Measurements from ENCODE around the gene NRCAM.

Gene NRCAM

DNA sequence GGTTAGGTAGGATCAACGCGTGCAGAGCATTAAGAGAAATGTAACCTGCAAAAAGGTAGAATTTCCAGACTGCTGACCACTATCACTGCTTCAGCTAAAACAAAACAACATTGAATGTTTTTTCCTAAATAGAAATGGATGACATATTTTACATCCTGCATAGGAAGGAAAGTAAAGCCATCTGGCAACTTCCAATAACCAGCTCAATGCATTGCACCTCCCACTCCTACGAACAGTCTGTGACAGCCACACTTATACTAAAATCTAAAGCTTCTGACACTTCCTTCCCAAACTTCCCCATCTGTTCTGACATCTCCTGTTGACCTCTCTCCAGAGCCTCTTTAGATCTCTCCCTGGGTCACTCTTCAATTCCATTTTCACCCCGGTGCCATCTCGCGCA lies 47.1 kb downstream of the NRCAM start:
- TF ChIP-seq, protein P1, sequence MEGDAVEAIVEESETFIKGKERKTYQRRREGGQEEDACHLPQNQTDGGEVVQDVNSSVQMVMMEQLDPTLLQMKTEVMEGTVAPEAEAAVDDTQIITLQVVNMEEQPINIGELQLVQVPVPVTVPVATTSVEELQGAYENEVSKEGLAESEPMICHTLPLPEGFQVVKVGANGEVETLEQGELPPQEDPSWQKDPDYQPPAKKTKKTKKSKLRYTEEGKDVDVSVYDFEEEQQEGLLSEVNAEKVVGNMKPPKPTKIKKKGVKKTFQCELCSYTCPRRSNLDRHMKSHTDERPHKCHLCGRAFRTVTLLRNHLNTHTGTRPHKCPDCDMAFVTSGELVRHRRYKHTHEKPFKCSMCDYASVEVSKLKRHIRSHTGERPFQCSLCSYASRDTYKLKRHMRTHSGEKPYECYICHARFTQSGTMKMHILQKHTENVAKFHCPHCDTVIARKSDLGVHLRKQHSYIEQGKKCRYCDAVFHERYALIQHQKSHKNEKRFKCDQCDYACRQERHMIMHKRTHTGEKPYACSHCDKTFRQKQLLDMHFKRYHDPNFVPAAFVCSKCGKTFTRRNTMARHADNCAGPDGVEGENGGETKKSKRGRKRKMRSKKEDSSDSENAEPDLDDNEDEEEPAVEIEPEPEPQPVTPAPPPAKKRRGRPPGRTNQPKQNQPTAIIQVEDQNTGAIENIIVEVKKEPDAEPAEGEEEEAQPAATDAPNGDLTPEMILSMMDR (conservative IDR thresholded peaks at IDR 0.05; ENCODE audit: low read depth, low read length) = no peak
- DNase-seq (ENCODE audit: low read depth) = no peak
- H3K4me3 ChIP-seq (ENCODE audit: low read length) = no peak overlapping the region

- H3K4me3 ChIP-seq (ENCODE audit: low read length) = no peak overlapping the region
- TF ChIP-seq, protein P1 (conservative IDR thresholded peaks at IDR 0.05; ENCODE audit: low read depth, low read length) = no peak
- peak; percentile 4 for DNase-seq (ENCODE audit: low read depth)
Measured at GRCh38 chr7:108408296-108408991, 47.8 kb downstream of the NRCAM start.

DNA sequence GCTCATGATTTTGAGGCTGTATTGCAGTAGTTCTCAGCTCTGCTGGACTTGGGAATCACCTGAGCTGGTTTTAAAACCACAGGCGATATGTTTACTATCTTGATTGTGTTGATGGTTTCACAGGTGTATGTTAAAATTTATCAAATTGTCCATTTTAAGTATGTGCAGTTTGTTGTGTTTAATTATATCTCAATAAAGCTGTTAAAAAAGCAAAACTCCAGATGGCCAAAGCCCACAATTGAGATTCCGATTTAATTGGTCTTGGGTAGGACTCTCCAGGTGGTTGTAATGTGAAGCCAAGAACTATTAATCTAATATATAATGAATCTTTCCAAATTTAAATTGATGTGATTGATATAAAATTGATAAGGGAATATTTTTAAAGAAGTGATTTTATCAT lies 48.6 kb downstream of the NRCAM start:
- no peak for DNase-seq (ENCODE audit: low read depth)
- H3K4me3 ChIP-seq (ENCODE audit: low read length) = no peak overlapping the region
- TF ChIP-seq, protein P1 (conservative IDR thresholded peaks at IDR 0.05; ENCODE audit: low read depth, low read length) = no peak

DNA sequence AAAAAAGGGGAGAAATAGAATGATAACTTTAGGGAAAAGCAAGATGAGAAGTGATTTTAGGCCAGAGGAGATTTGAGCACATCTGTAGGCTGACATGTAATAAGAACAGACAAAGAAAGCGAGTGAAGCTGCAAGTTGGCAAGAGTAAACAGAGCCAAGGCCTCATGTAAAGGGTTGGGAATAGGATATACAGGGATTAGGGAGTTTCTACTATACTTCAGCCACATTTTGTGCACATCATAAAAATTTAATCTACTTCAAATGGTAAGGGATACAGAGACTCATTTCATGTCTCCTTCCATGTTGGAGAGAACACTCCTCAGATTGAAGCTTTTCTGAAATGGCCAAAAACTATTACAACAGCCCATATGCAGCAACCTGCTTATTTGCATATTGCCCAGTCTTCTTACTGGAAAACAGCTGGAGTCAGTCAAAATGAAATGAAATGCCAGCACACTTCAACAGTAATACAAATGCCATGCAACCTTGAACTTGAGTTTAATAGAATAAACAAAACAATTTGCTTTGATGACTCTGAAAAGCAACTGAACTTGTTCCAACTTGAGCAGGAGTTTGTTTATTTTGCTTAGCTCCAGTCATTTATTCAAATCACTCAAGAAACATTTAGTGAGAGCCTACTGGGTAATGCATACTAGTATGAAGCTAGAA lies 49.9 kb downstream of the NRCAM start:
- no peak overlapping the region for H3K4me3 ChIP-seq (ENCODE audit: low read length)

GRCh38 chr7:108404509-108405420 lies 51.5 kb downstream of the NRCAM start:
- DNase-seq (ENCODE audit: low read depth) = no peak
- TF ChIP-seq, protein P1 (conservative IDR thresholded peaks at IDR 0.05; ENCODE audit: low read depth, low read length) = no peak
- H3K4me3 ChIP-seq (ENCODE audit: low read length) = no peak overlapping the region

More for the DNA sequence above, 49.9 kb downstream of the NRCAM start:
- no peak for DNase-seq (ENCODE audit: low read depth)
- TF ChIP-seq, protein P1 (conservative IDR thresholded peaks at IDR 0.05; ENCODE audit: low read depth, low read length) = no peak

DNA sequence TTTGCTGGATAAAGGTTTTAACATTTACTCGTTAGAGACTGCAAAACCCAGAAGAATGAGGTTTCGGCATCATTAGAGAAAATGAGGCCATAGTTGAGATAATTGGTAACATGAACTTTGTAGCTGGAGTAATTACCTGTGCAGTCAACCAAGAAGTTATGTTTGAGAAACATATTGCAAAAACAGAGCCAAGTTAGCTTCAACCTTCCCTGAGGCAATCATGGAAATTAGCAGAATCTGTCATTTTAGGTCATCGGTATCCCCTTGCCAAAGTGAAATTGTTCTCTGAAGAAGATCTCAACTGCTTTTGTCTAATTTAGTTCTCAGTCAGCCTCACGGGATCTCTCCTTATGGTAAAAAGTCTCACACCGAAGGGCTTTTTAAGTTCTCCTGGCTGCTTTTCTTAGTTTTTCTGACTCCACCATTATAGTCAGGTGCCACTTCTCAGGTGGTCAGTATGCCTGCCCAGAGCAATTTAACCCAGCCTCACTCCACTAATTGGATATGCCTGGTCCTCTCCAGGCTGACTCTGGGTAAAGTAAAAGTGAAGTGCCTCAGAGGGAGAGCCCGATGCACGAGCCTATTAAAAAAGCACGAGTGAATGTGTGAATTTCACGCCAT lies 52.5 kb downstream of the NRCAM start:
- DNase-seq (ENCODE audit: low read depth) = no peak
- TF ChIP-seq, protein P1 (conservative IDR thresholded peaks at IDR 0.05; ENCODE audit: low read depth, low read length) = no peak
- H3K4me3 ChIP-seq (ENCODE audit: low read length) = no peak overlapping the region

Data from retinal pigment epithelial cell (primary cell).